HUDEP-2 (cell line): ENCODE measurements around the gene FRMD8.
"Not testable (repeated sequence)": the region's sequence is repeated elsewhere in the genome, so short reads cannot be mapped to it uniquely, and the experiment has no call there.

Experiments used
- DNase-seq, 76 experiments: peaks; one replicate each; lab custom pipeline; 2025; ENCODE audit not compliant: unreplicated experiment in 76 of 76; lab: John Stamatoyannopoulos, UW

FRMD8 gene

GRCh38 chr11:65446446-65447277 is 60.2 kb downstream of the FRMD8 start:
- DNase-seq: no peak

- no peak for DNase-seq
Observed at GRCh38 chr11:65448074-65448417, 61.6 kb downstream of the FRMD8 start.

- peak in 3 of 76 experiments; percentile 16 to 47 (median 29) for DNase-seq
Observed at GRCh38 chr11:65448418-65449105, 62.1 kb downstream of the FRMD8 start.

- DNase-seq: not testable (repeated sequence)
Observed at GRCh38 chr11:65451301-65451700, 64.9 kb downstream of the FRMD8 start.

GRCh38 chr11:65452259-65452658 is 65.8 kb downstream of the FRMD8 start:
- DNase-seq: not testable (repeated sequence)

- DNase-seq: no peak
Observed at GRCh38 chr11:65452806-65453490, 66.5 kb downstream of the FRMD8 start.

- no peak for DNase-seq
Observed at GRCh38 chr11:65454311-65454695, 67.9 kb downstream of the FRMD8 start.

- peak in 67 of 76 experiments; percentile 21 to 85 (median 64) for DNase-seq
Observed at GRCh38 chr11:65454696-65455456, 68.4 kb downstream of the FRMD8 start.

- DNase-seq: no peak
Observed at GRCh38 chr11:65456418-65456817, 70.0 kb downstream of the FRMD8 start.

- no peak for DNase-seq
Observed at GRCh38 chr11:65459552-65459951, 73.1 kb downstream of the FRMD8 start.
